HEK293 (cell line): Measurements from ENCODE around the gene CASS4.

Experiments
- CTCF ChIA-PET: fragments of 350-600 bp; formaldehyde crosslinking; extraction: SDS; loops from one replicate; lab custom pipeline; 2021; ENCODE audit warnings: antibody characterized with exemption; lab: Yijun Ruan, JAX
- POLR2A ChIA-PET: fragments of 300-600 bp; formaldehyde crosslinking; extraction: SDS; loops from one replicate; lab custom pipeline; 2020; ENCODE audit warnings: antibody characterized with exemption, inconsistent platforms; lab: Yijun Ruan, JAX
- H3K27ac ChIP-seq: fragments of 200-500 bp; sonication (Bioruptor generic); 2 replicates; pipeline ENCODE4 v1.5.1; 2014; ENCODE audit warnings: low read depth, low read length, control low read depth, inconsistent platforms; ENCODE audit errors: extremely low read depth
- H3K36me3 ChIP-seq, 2 experiments: fragments of 200-500 bp in 1 of 2; sonication (Bioruptor generic) in 1 of 2; 1 replicate in 1 of 2; 2 replicates in 1 of 2; pipeline ENCODE4 v1.5.1; 2014 to 2017; ENCODE audit warnings: inconsistent platforms in 2 of 2, low read length in 2 of 2; ENCODE audit not compliant: control insufficient read depth in 2 of 2, insufficient read depth in 1 of 2
- H3K4me1 ChIP-seq: fragments of 200-500 bp; sonication (Bioruptor generic); 2 replicates; pipeline ENCODE4 v1.5.1; 2014; ENCODE audit warnings: mild to moderate bottlenecking, low read length, inconsistent platforms; ENCODE audit not compliant: control insufficient read depth, insufficient read depth
- H3K4me3 ChIP-seq: 2 replicates; pipeline ENCODE4 v1.5.1; 2011; ENCODE audit warnings: low read depth, mild to moderate bottlenecking, control low read depth, low read length, moderate library complexity
- H3K9me3 ChIP-seq: fragments of 200-500 bp; sonication (Bioruptor generic); 2 replicates; pipeline ENCODE4 v1.5.1; 2014; ENCODE audit warnings: low read depth, low read length, inconsistent platforms; ENCODE audit not compliant: control insufficient read depth, insufficient read depth
- GFI1B ChIP-seq: fragments of 450-650 bp; formaldehyde crosslinking; IDR thresholded peaks from 2 replicates; pipeline ENCODE4 v1.5.1; 2016; ENCODE audit warnings: missing biosample characterization, missing genetic modification characterization
- KLF7 ChIP-seq: fragments of 450-650 bp; formaldehyde crosslinking; IDR thresholded peaks from 2 replicates; pipeline ENCODE4 v1.5.1; 2016; ENCODE audit warnings: missing biosample characterization, missing genetic modification characterization, borderline replicate concordance
- MYNN ChIP-seq: fragments of 450-650 bp; formaldehyde crosslinking; IDR thresholded peaks from 2 replicates; pipeline ENCODE4 v1.5.1; 2016; ENCODE audit warnings: missing biosample characterization, missing genetic modification characterization, borderline replicate concordance
- RBAK ChIP-seq: fragments of 450-650 bp; formaldehyde crosslinking; IDR thresholded peaks from 2 replicates; pipeline ENCODE4 v1.5.1; 2016; ENCODE audit warnings: missing biosample characterization, missing genetic modification characterization
- SETDB1 ChIP-seq: IDR thresholded peaks from one replicate; pipeline ENCODE4 v1.6.1; 2017; ENCODE audit warnings: mild to moderate bottlenecking, low read length, moderate library complexity, mixed read lengths; ENCODE audit not compliant: insufficient read length
- SP2 ChIP-seq: fragments of 450-650 bp; formaldehyde crosslinking; IDR thresholded peaks from 2 replicates; pipeline ENCODE4 v1.5.1; 2016; ENCODE audit warnings: missing biosample characterization, missing genetic modification characterization
- ZFHX2 ChIP-seq: fragments of 450-650 bp; formaldehyde crosslinking; conservative IDR thresholded peaks from 2 replicates; pipeline ENCODE4 v1.5.1; 2016; ENCODE audit warnings: missing biosample characterization, missing genetic modification characterization
- ZNF19 ChIP-seq: fragments of 450-650 bp; formaldehyde crosslinking; IDR thresholded peaks from 2 replicates; pipeline ENCODE4; 2016; ENCODE audit warnings: missing biosample characterization, missing genetic modification characterization, low read depth
- ZNF214 ChIP-seq: fragments of 450-650 bp; formaldehyde crosslinking; IDR thresholded peaks from 2 replicates; pipeline ENCODE4 v1.5.1; 2017; ENCODE audit warnings: missing biosample characterization, mild to moderate bottlenecking, missing genetic modification characterization, borderline replicate concordance
- ZNF24 ChIP-seq: fragments of 450-650 bp; formaldehyde crosslinking; IDR thresholded peaks from 2 replicates; pipeline ENCODE4 v1.5.1; 2016; ENCODE audit warnings: missing biosample characterization, missing genetic modification characterization
- ZNF266 ChIP-seq: fragments of 450-650 bp; formaldehyde crosslinking; IDR thresholded peaks from 2 replicates; pipeline ENCODE4 v1.5.1; 2016; ENCODE audit warnings: missing biosample characterization, missing genetic modification characterization, low read depth
- ZNF274 ChIP-seq, 2 experiments: fragments of 200-500 bp in 1 of 2; fragments of 450-650 bp in 1 of 2; sonication (Bioruptor generic) in 1 of 2; formaldehyde crosslinking in 1 of 2; IDR thresholded peaks; 2 replicates each; pipeline versions ENCODE4 v1.5.1 to v1.6.1; 2014 to 2016; ENCODE audit warnings: borderline replicate concordance in 1 of 2, inconsistent platforms in 1 of 2, low read length in 1 of 2, missing biosample characterization in 1 of 2, missing genetic modification characterization in 1 of 2
- ZNF335 ChIP-seq: fragments of 450-650 bp; formaldehyde crosslinking; conservative IDR thresholded peaks from 2 replicates; pipeline ENCODE4 v1.5.1; 2016; ENCODE audit warnings: missing biosample characterization, missing genetic modification characterization
- ZNF48 ChIP-seq: fragments of 450-650 bp; formaldehyde crosslinking; IDR thresholded peaks from 2 replicates; pipeline ENCODE4 v1.5.1; 2016; ENCODE audit warnings: missing biosample characterization, missing genetic modification characterization
- ZNF510 ChIP-seq: fragments of 450-650 bp; formaldehyde crosslinking; IDR thresholded peaks from 2 replicates; pipeline ENCODE4 v1.5.1; 2018; ENCODE audit warnings: mild to moderate bottlenecking, missing genetic modification characterization, missing biosample characterization; ENCODE audit not compliant: insufficient replicate concordance
- ZNF544 ChIP-seq: fragments of 450-650 bp; formaldehyde crosslinking; IDR thresholded peaks from 2 replicates; pipeline ENCODE4 v1.5.0; 2017; ENCODE audit warnings: missing biosample characterization, missing genetic modification characterization
- ZNF626 ChIP-seq: fragments of 450-650 bp; sonication (Bioruptor Pico); formaldehyde crosslinking; IDR thresholded peaks from 2 replicates; pipeline ENCODE4 v1.5.1; 2018; ENCODE audit warnings: missing biosample characterization, missing genetic modification characterization, inconsistent platforms
- ZNF830 ChIP-seq: fragments of 450-650 bp; IDR thresholded peaks from 2 replicates; pipeline ENCODE4 v1.5.0; 2018; ENCODE audit warnings: missing biosample characterization, missing genetic modification characterization, low read depth, mild to moderate bottlenecking, moderate library complexity
- TF ChIP-seq, protein P1 (sequence below): fragments of 450-650 bp; formaldehyde crosslinking; IDR thresholded peaks from 2 replicates; pipeline ENCODE4 v1.5.1; 2016; ENCODE audit warnings: missing biosample characterization, missing genetic modification characterization
- TF ChIP-seq, protein P2 (sequence below): fragments of 450-650 bp; formaldehyde crosslinking; IDR thresholded peaks from 2 replicates; pipeline ENCODE4 v1.5.1; 2016; ENCODE audit warnings: missing biosample characterization, missing genetic modification characterization, borderline replicate concordance
- TF ChIP-seq, protein P3 (sequence below): fragments of 450-650 bp; formaldehyde crosslinking; IDR thresholded peaks from 2 replicates; pipeline ENCODE4 v1.5.1; 2016; ENCODE audit warnings: missing biosample characterization, missing genetic modification characterization, borderline replicate concordance
- TF ChIP-seq, protein P4 (sequence below): fragments of 450-650 bp; formaldehyde crosslinking; IDR thresholded peaks from 2 replicates; pipeline ENCODE4 v1.5.1; 2016; ENCODE audit warnings: missing biosample characterization, missing genetic modification characterization

The CASS4 gene

DNA sequence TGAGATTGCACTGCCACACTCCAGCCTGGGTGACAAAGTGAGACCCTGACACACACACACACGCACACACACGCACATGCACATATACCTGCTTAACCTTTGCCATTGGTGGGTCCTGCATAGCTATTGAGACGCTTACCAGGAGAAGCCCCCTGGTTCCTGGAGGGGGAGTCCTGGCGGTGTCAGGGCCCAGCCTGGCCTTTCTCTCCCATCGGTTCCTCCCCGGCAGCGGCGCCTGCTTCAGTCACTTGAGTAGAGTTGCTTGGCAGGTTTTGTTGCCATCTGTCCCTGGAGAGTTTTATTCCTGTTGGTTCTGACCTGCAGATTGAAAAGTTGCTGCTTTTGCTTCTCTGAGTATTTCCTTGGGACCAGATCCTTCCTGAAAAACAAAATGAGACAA, 91.9 kb downstream of the CASS4 start:
- no peak overlapping the region for H3K4me3 ChIP-seq
- no peak overlapping the region for H3K27ac ChIP-seq
- H3K36me3 ChIP-seq = peaks cover 0 to 8% of the 10 kb centered on the region in 2 experiments; a peak in 1 of 3 replicates
- H3K4me1 ChIP-seq = no peaks in the 10 kb centered on the region
- H3K9me3 ChIP-seq = no peaks in the 10 kb centered on the region
- POLR2A ChIA-PET = no interaction called here
- CTCF ChIA-PET = interaction anchor here (1.3 kb wide), 1 partner anchor 11 kb away, joined by 4 read pairs; no protein-coding TSS in a partner anchor
- TF ChIP-seq ZNF48 (tag by site-specific recombination) = no peak
- no peak for TF ChIP-seq ZNF214
- no peak for TF ChIP-seq SP2 (tag by site-specific recombination)
- no peak for TF ChIP-seq MYNN (tag by site-specific recombination)
- TF ChIP-seq, protein P1, sequence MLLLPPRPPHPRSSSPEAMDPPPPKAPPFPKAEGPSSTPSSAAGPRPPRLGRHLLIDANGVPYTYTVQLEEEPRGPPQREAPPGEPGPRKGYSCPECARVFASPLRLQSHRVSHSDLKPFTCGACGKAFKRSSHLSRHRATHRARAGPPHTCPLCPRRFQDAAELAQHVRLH (tag by site-specific recombination) = no peak
- no peak for TF ChIP-seq ZNF274 (IDR thresholded peaks at IDR 0.05; ENCODE audit: low read length)
- no peak for TF ChIP-seq ZNF274 (tag by site-specific recombination; IDR thresholded peaks at IDR 0.05; ENCODE audit: borderline replicate concordance)
- TF ChIP-seq RBAK = no peak
- no peak for TF ChIP-seq ZNF544
- no peak for TF ChIP-seq ZFHX2 (tag by site-specific recombination)
- TF ChIP-seq, protein P2, sequence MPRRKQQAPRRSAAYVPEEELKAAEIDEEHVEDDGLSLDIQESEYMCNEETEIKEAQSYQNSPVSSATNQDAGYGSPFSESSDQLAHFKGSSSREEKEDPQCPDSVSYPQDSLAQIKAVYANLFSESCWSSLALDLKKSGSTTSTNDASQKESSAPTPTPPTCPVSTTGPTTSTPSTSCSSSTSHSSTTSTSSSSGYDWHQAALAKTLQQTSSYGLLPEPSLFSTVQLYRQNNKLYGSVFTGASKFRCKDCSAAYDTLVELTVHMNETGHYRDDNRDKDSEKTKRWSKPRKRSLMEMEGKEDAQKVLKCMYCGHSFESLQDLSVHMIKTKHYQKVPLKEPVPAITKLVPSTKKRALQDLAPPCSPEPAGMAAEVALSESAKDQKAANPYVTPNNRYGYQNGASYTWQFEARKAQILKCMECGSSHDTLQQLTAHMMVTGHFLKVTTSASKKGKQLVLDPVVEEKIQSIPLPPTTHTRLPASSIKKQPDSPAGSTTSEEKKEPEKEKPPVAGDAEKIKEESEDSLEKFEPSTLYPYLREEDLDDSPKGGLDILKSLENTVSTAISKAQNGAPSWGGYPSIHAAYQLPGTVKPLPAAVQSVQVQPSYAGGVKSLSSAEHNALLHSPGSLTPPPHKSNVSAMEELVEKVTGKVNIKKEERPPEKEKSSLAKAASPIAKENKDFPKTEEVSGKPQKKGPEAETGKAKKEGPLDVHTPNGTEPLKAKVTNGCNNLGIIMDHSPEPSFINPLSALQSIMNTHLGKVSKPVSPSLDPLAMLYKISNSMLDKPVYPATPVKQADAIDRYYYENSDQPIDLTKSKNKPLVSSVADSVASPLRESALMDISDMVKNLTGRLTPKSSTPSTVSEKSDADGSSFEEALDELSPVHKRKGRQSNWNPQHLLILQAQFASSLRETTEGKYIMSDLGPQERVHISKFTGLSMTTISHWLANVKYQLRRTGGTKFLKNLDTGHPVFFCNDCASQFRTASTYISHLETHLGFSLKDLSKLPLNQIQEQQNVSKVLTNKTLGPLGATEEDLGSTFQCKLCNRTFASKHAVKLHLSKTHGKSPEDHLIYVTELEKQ = no peak
- TF ChIP-seq, protein P3, sequence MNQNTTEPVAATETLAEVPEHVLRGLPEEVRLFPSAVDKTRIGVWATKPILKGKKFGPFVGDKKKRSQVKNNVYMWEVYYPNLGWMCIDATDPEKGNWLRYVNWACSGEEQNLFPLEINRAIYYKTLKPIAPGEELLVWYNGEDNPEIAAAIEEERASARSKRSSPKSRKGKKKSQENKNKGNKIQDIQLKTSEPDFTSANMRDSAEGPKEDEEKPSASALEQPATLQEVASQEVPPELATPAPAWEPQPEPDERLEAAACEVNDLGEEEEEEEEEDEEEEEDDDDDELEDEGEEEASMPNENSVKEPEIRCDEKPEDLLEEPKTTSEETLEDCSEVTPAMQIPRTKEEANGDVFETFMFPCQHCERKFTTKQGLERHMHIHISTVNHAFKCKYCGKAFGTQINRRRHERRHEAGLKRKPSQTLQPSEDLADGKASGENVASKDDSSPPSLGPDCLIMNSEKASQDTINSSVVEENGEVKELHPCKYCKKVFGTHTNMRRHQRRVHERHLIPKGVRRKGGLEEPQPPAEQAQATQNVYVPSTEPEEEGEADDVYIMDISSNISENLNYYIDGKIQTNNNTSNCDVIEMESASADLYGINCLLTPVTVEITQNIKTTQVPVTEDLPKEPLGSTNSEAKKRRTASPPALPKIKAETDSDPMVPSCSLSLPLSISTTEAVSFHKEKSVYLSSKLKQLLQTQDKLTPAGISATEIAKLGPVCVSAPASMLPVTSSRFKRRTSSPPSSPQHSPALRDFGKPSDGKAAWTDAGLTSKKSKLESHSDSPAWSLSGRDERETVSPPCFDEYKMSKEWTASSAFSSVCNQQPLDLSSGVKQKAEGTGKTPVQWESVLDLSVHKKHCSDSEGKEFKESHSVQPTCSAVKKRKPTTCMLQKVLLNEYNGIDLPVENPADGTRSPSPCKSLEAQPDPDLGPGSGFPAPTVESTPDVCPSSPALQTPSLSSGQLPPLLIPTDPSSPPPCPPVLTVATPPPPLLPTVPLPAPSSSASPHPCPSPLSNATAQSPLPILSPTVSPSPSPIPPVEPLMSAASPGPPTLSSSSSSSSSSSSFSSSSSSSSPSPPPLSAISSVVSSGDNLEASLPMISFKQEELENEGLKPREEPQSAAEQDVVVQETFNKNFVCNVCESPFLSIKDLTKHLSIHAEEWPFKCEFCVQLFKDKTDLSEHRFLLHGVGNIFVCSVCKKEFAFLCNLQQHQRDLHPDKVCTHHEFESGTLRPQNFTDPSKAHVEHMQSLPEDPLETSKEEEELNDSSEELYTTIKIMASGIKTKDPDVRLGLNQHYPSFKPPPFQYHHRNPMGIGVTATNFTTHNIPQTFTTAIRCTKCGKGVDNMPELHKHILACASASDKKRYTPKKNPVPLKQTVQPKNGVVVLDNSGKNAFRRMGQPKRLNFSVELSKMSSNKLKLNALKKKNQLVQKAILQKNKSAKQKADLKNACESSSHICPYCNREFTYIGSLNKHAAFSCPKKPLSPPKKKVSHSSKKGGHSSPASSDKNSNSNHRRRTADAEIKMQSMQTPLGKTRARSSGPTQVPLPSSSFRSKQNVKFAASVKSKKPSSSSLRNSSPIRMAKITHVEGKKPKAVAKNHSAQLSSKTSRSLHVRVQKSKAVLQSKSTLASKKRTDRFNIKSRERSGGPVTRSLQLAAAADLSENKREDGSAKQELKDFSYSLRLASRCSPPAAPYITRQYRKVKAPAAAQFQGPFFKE (tag by site-specific recombination) = no peak
- no peak for TF ChIP-seq ZNF626 (tag by site-specific recombination)

DNA sequence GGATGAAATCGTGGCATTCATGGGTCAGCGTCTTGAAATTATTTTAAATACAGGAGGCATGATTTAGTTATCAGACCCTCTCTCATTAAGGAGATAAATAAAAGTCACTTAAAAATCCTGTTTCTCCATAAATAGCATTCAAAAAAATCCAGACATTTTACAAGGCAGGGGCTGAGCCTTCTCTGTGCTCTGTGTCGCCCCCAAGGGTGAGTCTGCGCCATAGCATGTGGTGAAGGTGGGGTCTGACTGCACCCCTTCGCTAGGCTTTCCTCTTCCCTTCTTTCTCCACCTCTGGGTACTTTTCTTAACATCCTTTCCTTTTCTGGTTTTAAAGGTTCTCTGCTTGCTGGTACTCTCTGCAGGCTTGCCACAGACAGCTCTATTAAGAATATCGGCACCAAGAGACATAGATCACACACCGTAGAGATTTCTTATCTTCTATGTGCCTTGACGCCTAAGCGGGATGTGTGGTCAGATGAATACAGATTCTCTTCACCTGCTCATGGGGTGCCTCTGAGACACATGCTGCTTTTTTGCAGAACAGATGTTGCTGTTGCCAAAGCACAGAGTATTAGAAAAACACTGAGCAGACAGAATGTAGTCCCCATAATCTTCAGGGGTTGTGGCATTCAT, 92.4 kb downstream of the CASS4 start:
- no peak overlapping the region for H3K27ac ChIP-seq
- POLR2A ChIA-PET = no interaction called here
- TF ChIP-seq ZNF24 (tag by site-specific recombination) (no peak), GFI1B (tag by site-specific recombination) (no peak), ZNF830 (no peak), KLF7 (no peak), ZNF19 (tag by site-specific recombination) (no peak), ZNF266 (no peak), SETDB1 (no peak), ZNF335 (no peak), ZNF510 (tag by site-specific recombination) (no peak)
- TF ChIP-seq, protein P4, sequence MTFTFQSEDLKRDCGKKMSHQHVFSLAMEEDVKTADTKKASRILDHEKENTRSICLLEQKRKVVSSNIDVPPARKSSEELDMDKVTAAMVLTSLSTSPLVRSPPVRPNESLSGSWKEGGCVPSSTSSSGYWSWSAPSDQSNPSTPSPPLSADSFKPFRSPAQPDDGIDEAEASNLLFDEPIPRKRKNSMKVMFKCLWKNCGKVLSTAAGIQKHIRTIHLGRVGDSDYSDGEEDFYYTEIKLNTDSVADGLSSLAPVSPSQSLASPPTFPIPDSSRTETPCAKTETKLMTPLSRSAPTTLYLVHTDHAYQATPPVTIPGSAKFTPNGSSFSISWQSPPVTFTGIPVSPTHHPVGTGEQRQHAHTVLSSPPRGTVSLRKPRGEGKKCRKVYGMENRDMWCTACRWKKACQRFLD = no peak
- TF ChIP-seq, all 188 proteins: peak for 0
- Histone ChIP-seq H3K9me3 (no peaks in the 10 kb centered on the region), H3K4me1 (no peaks in the 10 kb centered on the region), H3K4me3 (no peak overlapping the region), H3K36me3 (peaks cover 0 to 8% of the 10 kb centered on the region in 2 experiments; a peak in 1 of 3 replicates)
- CTCF ChIA-PET = interaction anchor here (0.7 to 1.3 kb wide), 3 partner anchors 10 to 21 kb away, joined by 3 to 4 read pairs (median 4); no protein-coding TSS in a partner anchor
